GM12873 (cell line): ENCODE data around the gene SFRP2.
A peak's percentile ranks its signal among the peaks of the same experiment; 100 is the strongest.

Experiments used
- TF ChIP-seq, protein P1 (sequence below): IDR thresholded peaks from 2 replicates; pipeline ENCODE4 v1.5.1; 2012; ENCODE audit warnings: low read depth, mild to moderate bottlenecking, moderate library complexity, low read length, control low read depth; ENCODE audit not compliant: insufficient read depth; ENCODE audit errors: missing control alignments

The SFRP2 gene

DNA sequence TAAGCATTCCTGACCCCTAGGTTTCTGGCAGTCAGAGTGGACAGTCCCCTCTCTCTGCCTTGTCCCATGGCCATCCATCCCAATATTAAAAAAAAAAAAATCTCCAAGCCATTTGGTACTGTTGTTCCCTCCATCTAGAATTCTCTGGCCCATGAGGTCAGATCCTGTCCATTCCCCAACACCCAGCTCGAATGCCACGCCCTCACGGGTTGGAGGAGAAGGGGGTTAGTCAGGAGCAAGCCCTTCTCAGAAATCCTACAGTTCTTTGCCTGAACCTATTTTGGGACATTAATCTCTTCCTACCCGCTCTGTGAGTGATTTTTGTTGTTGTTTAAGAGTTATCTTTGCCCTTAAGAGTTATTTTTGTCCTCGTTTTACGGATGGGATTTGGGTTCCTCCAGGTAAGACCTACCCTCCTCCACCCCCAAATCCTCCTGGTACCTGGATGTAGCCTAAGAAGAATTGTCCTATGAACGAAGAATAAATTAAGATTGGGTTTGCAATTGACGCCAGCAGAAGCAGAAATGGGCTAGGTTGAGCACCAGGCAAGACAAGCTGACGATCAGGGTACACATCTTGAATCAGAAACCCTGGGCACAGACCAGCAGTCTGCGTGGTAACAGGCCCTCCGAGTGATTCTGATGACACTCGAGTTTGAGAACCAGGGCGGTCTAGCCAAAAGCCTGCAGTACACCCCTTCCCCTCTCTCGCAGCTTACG lies 30.0 kb downstream of the SFRP2 start:
- TF ChIP-seq, protein P1, sequence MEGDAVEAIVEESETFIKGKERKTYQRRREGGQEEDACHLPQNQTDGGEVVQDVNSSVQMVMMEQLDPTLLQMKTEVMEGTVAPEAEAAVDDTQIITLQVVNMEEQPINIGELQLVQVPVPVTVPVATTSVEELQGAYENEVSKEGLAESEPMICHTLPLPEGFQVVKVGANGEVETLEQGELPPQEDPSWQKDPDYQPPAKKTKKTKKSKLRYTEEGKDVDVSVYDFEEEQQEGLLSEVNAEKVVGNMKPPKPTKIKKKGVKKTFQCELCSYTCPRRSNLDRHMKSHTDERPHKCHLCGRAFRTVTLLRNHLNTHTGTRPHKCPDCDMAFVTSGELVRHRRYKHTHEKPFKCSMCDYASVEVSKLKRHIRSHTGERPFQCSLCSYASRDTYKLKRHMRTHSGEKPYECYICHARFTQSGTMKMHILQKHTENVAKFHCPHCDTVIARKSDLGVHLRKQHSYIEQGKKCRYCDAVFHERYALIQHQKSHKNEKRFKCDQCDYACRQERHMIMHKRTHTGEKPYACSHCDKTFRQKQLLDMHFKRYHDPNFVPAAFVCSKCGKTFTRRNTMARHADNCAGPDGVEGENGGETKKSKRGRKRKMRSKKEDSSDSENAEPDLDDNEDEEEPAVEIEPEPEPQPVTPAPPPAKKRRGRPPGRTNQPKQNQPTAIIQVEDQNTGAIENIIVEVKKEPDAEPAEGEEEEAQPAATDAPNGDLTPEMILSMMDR: no peak

DNA sequence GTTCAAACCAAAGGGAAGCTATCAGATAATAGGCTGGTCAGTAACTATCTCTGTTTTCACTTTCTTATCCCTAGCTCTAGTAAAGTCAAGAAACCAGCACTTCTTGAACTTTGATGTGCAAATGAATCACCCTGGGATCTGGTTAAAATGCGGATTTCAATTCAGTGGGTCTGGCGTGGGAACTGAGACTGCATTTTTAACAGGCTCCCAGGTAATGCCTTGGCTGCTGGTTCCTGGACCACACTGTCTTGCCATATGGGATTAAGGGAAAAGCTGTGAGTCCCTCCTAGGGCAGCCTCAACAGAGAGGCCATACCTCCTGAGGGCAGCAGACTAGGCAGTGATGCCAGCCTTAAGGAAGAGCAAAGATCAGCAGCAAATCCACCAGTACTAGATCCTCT lies 30.7 kb downstream of the SFRP2 start:
- TF ChIP-seq, protein P1: no peak

GRCh38 chr4:153757407-153757806 lies 31.5 kb downstream of the SFRP2 start:
- TF ChIP-seq, protein P1: no peak

- TF ChIP-seq, protein P1: no peak
These were observed 33.7 kb downstream of the SFRP2 start for GRCh38 chr4:153755186-153755585.

DNA sequence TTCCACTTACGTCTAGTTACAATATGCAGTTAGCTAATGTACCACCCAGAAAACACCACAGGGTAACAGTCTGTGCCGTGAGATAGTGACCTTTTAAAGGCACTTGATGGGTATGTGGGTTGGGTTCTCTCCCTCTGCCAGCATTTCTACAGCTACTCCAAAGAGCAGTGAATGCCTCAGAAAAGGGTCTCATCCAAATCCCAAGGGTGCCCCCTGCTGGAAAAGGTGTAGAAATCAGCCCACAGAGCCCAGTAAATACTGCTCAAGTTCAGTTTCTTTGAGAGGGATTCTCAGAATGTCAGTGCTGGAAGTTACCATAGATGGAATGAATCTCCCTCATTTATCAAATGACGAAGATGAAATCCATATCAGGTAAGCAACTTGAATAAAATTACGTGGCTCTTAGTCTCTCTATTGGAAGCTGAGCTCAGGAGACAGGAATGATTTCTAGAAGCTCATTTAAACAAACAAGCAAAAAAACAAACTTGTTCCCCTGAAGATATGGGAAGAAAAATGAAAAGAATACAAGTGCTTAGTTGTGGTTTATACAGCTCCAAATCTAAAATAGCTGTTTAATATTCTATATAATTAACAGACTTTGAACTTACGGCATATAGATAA lies 38.6 kb downstream of the SFRP2 start:
- TF ChIP-seq, protein P1: peak; percentile 80

DNA sequence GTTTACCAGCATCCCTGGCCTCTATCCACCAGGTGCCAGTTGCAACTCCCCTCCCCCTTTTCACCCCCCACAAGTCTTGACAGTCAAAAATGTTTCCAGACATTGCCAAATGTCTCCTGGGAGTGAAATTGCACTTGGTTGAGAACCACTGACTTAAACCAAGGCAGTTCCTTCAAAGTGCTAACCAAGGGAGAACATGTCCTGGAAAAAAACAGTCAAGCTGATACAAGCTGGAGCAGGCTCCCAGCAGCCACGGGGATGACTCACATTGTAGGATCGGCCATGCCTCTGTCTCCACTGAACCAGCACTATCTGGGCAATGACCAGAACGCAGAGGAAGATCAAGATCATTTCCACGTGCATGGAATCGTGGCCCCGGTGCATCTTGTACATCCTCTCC lies 40.5 kb downstream of the SFRP2 start:
- TF ChIP-seq, protein P1: no peak

GRCh38 chr4:153747406-153747955 lies 41.4 kb downstream of the SFRP2 start:
- TF ChIP-seq, protein P1: no peak
